Measurements from ENCODE around the gene EVI2A.

The EVI2A gene

GRCh38 chr17:31294820-31295488 lies 26.5 kb downstream of the EVI2A start:
- H3K9me3 ChIP-seq (ENCODE audit: control insufficient read depth, insufficient read depth, low read depth, low read length), result no peaks in the 10 kb centered on the region
- no peak overlapping the region for H3K4me3 ChIP-seq (ENCODE audit: low read depth, low read length)
- H3K36me3 ChIP-seq (ENCODE audit: control insufficient read depth in 2 of 2, insufficient read depth in 1 of 2, low read length in 2 of 2), result peaks cover 9 to 10% of the 10 kb centered on the region in 2 experiments; a peak in 2 of 3 replicates
- ChIA-PET POLR2A (no interaction called here), CTCF (no interaction called here)
- TF ChIP-seq RBAK (tag by site-specific recombination; IDR thresholded peaks at IDR 0.05) (no peak), ZNF26 (tag by site-specific recombination; IDR thresholded peaks at IDR 0.05) (no peak), GLIS1 (tag by site-specific recombination; IDR thresholded peaks at IDR 0.05) (no peak), ZNF148 (tag by site-specific recombination; IDR thresholded peaks at IDR 0.05; ENCODE audit: borderline replicate concordance) (no peak), KLF7 (tag by site-specific recombination; IDR thresholded peaks at IDR 0.05; ENCODE audit: borderline replicate concordance) (no peak), REPIN1 (tag by site-specific recombination; IDR thresholded peaks at IDR 0.05; ENCODE audit: low read depth) (no peak), ZBTB1 (tag by site-specific recombination; IDR thresholded peaks at IDR 0.05) (no peak), SETDB1 (IDR thresholded peaks at IDR 0.05; ENCODE audit: insufficient read length, low read length) (no peak), GLI4 (tag by site-specific recombination; IDR thresholded peaks at IDR 0.05) (no peak), ZNF169 (tag by site-specific recombination; IDR thresholded peaks at IDR 0.05) (no peak), ZNF248 (tag by site-specific recombination; IDR thresholded peaks at IDR 0.05) (no peak), ZBTB49 (tag by site-specific recombination; IDR thresholded peaks at IDR 0.05; ENCODE audit: low read depth) (no peak), ZNF48 (tag by site-specific recombination; IDR thresholded peaks at IDR 0.05) (no peak), ZNF423 (tag by site-specific recombination; IDR thresholded peaks at IDR 0.05) (no peak), BCL11A (tag by site-specific recombination; IDR thresholded peaks at IDR 0.05; ENCODE audit: low read depth) (no peak), SCRT2 (tag by site-specific recombination; IDR thresholded peaks at IDR 0.05) (no peak)
- H3K4me1 ChIP-seq (ENCODE audit: control insufficient read depth, insufficient read depth, low read length), result peaks cover 9% of the 10 kb centered on the region
- H3K27ac ChIP-seq (ENCODE audit: extremely low read depth, low read depth, low read length), result no peak overlapping the region

GRCh38 chr17:31294231-31294630 lies 27.2 kb downstream of the EVI2A start:
- CTCF ChIA-PET, result no interaction called here
- H3K27ac ChIP-seq (ENCODE audit: extremely low read depth, low read depth, low read length), result no peak overlapping the region

More at GRCh38 chr17:31294231-31294630, 27.2 kb downstream of the EVI2A start:
- Histone ChIP-seq H3K4me1 (ENCODE audit: control insufficient read depth, insufficient read depth, low read length) (peaks cover 9% of the 10 kb centered on the region), H3K36me3 (ENCODE audit: control insufficient read depth in 2 of 2, insufficient read depth in 1 of 2, low read length in 2 of 2) (peaks cover 9 to 10% of the 10 kb centered on the region in 2 experiments; a peak in 2 of 3 replicates), H3K9me3 (ENCODE audit: control insufficient read depth, insufficient read depth, low read depth, low read length) (no peaks in the 10 kb centered on the region), H3K4me3 (ENCODE audit: low read depth, low read length) (no peak overlapping the region)
- TF ChIP-seq ZBTB48 (tag by site-specific recombination; IDR thresholded peaks at IDR 0.05), result no peak
- POLR2A ChIA-PET, result no interaction called here

All from HEK293 (cell line).